ENCODE data around the gene GALNT13.

The GALNT13 gene

DNA sequence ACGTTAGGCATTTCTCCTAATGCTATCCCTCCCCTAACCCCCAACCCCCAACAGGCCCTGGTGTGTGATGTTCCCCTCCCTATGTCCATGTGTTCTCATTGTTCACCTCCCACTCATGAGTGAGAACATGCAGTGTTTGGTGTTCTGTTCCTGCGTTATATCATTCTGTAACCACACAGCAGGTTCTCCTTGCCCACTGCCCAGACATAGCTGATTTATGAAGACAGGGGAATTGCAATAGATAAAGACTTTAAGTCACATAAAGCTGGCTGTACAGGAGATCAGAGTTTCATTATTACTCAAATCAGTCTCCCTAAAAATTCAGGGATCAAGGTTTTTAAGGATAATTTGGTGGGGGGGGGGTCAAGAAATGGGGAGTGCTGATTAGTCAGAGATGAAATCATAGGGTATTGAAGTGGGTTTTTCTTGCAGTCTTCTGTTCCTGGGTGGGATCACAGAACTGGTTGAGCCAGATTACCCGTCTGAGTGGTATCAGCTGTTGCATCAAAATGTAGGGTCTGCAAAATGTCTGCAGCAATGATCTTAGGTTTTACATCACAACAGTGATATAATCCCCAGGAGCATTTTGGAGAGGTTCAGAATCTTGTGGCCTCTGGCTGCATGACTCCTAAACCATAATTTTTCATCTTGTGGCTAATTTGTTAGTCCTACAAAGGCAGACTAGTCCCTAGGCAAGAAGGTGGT lies 434.7 kb downstream of the GALNT13 start:
- DNase-seq (ENCODE audit: low spot score) = peak; percentile 11

DNA sequence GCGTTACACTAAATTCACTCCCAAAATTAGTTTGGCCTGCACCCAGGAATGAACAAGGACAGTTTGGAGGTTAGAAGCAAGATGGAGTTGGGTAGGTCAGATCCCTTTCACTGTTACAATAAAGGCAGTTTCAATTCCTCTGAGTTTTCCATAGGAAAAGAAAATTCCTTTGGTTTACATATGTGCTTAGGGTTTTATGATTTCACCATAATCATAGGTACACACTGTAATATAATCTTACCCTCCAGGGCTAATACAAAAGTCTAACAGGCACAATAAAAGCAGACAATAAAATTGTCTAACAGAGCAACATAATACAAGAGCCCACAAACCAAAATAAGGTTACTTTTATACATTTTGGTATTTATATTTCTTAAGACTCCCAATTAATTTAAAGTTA lies 435.3 kb downstream of the GALNT13 start:
- DNase-seq (ENCODE audit: low spot score) = no peak

DNA sequence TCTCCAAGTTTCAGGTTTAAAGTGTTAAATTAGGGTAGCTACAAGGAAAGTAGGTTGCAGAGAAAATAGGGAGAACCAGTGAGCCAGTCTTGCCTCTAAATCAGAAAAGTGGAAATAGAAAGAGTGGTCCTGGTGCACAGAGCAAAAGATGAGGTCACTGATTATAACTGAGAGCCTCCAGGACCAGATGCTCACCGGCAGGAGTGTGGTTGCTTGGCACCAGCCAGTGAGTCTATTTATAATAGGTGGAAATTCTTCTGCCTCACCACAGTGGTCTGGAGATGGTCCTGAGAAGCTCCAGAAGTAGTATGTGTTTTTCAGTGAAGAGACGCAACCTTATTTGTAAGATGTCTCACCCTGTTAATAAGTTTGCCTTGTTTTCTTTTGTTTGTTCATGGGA lies 452.9 kb downstream of the GALNT13 start:
- DNase-seq (ENCODE audit: low spot score) = no peak

DNA sequence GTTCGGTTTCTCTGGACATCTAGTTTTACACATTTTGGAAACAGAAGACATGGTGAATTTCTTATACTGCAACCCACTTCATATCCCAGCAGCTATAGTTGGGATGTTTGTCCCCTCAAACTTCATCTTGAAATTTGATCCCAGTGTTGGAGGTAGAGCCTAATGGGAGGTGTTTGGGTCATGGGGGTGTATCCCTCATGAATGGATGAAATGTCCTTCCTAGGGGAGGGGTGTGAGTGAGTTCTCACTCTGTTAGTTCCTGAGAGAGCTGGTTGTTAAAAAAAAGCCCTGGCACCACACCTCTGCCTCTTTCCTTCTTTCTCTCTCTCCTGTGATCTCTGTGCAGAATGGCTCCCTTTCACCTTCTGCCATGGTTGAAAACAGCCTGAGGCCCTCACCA lies 457.8 kb downstream of the GALNT13 start:
- DNase-seq (ENCODE audit: low spot score) = no peak

DNA sequence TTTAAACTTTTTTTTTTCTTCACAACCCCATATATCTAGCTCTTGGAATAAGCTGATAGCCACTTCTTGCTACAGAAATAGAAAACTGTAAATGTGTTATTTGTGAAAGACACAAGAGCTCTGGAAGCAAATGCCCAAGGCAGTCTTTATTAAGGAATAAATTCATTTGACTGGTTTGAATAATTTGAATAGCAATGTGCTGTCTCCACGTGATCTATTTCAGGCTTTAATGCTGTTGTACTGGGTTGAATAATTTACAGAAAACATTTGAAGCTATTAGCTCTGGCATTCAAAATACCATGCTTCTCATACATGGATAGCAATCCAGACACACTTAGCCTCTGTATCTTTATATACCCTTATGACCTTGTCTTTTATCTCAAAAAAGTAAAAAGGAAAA lies 460.1 kb downstream of the GALNT13 start:
- DNase-seq (ENCODE audit: low spot score) = no peak

DNA sequence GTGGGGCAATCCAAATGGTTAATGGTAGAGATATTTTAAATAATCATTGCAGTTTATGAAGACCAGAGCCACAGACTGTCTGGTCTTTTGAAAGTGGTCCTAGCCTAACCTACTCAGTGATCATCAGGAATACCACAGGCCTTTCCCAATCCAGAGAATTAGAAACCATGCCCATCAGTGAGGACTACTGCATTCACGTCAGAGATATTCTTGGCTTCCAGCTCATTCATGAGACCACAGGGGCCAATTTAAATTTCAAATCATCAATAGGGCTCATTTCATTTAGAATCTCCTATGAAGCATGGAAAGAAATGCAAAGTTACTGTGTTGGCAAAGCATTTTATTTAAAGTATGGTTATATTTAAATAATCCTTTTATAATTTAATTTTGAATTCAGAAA lies 464.5 kb downstream of the GALNT13 start:
- no peak for DNase-seq (ENCODE audit: low spot score)

DNA sequence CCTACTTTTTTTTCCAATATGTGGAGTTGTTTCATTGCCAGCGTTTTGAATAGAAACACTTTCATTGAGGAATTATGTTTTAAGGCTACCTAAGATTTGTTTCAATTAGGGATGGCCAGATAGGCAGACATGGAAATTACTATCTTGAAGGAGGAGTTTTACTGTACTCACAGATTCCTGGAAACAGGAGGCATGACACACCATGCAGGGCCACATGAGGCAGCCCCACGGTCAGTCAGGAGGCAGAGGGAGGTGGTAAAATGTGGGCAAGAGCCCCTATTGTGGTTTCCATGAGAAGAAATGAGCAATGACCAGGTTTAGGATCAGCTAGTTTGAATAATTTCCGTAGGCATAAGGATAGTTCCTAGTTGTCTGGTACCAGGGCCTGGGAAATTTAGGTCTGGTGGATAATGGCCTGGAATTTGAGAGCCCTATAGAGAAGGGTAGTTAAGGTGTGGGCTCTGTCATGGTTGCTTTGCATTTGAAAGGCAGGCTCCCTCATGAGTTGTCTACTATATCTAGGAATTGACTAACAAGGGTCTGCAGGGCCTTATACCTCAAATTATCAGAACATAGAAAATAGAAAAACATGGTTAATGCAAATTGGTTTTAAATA lies 466.7 kb downstream of the GALNT13 start:
- no peak for DNase-seq (ENCODE audit: low spot score)

DNA sequence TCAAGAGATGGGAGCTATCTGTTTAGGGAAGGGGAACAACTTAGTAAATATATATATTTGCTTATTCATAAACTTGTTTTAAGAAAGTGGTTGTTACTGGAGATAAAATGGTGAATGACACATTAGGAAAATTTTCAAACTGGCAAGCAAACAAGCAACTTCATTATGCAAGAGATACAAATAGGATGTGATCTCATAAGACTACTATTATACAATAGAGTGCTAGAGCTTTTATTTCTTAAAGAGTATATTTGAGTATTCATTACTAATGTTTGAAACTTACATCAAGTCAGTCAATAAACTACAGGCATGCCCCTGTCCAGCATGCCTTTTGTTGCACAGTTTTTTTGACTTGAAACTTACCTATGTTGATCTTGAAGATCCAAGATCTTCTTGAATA lies 471.6 kb downstream of the GALNT13 start:
- DNase-seq (ENCODE audit: low spot score) = no peak

DNA sequence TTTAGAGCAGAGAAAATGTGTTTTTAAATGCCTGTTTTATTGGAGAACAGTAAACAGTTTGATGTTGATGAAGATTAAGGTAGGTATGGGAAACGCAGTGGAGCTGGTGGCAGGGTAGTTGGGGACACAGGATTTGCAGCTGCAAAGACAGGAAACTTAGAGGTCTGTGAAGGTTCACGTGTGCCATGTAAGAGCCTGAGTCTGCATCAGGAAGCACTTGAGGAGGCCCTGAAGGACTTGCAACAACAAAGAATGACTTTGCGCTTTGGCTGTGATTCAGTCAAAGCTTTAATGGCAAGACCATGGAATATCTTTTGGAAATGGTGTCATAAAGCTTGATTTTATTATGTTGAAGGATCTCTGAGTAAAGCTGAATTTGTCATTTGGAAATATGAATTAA lies 479.2 kb downstream of the GALNT13 start:
- DNase-seq (ENCODE audit: low spot score) = no peak

DNA sequence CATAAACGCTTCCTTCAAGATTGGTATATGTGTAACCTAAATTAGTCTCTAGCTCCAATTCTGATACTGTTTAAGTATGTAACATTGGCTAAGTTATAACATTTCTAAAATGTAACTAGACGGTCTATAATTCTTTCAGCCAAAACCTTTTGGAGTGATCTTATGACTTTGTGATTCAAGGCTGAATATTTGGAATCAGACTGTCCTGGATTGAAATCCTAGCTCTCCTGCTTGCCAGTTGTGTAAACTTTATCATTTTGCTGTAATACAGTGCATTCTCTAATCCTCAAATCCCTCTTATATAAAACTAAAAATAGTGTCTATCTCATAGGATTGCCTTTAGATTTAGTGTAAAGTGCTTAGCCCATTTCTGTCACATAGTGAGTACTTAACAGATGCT lies 489.6 kb downstream of the GALNT13 start:
- no peak for DNase-seq (ENCODE audit: low spot score)

DNA sequence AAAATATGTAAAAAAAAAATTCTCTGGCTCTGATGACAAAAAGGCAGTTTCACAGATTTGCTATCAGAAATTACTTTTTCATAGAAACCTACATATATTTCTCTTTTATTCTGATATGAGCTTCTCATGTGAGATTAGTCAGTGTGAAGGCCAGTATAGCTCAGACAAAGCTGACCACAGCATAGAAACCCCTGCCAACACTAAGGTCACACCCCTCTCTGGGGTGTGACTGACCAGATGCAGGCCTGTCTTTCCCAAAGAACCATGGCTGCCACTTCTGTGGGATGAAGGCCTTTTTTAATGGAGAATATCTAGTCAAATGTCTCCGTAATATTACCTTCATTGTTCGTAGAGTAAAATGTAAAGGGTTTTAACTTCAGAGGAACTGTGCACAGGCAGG lies 496.4 kb downstream of the GALNT13 start:
- no peak for DNase-seq (ENCODE audit: low spot score)

DNA sequence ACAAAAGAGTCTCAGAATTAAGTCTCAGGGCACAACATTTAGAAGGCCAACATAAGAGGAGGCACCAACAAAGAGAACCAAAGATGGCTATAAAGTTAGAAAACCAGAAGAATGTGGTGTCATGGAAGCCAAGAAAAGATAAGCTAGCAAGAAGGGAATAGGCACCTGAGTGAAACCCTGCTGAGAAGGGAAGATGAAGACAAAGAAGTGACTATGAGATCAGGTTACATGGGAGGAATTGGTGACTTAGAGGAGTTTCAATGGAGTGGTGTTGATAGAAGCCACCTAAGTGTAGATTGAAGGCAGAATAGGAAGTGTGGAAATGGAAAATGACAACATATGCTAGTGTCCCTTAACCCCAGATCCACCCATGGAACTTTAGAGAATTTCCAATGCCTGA lies 499.2 kb downstream of the GALNT13 start:
- DNase-seq (ENCODE audit: low spot score) = no peak

DNA sequence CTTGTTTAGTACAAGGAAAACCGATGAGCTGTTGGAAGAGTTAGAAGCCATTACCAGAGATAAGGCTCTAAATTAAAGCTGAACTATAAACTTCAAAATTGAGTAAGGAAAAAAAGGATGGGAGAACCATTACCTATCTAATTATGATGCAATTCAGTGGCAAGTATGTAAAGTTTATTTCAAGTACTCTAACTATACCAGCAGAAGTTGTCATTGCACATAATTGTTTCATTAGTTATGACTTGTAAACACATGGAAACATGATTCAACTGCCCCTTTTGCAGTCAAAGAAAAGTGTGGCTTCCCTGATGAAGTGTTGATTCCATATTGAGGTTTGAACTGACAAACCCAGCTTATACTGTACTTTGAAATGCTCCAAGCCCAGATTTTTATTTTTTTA lies 502.7 kb downstream of the GALNT13 start:
- DNase-seq (ENCODE audit: low spot score) = no peak

DNA sequence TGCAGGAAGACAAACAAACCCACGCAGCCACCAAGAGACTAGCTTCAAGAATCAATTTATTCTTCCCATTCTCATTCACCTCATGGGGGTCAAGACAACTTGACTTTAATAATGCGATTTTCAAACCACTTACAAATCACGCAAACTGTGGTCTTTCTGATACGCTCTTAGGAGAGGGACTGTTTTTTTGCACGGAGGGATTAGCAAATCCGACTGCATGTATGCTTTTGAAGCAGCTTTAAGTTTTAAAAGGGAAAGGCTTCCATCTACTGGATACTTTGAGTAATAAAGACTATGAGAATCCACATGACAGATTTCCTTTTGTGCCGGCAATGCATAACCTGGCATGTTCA lies 503.8 kb downstream of the GALNT13 start:
- peak; percentile 71 for DNase-seq (ENCODE audit: low spot score)

DNA sequence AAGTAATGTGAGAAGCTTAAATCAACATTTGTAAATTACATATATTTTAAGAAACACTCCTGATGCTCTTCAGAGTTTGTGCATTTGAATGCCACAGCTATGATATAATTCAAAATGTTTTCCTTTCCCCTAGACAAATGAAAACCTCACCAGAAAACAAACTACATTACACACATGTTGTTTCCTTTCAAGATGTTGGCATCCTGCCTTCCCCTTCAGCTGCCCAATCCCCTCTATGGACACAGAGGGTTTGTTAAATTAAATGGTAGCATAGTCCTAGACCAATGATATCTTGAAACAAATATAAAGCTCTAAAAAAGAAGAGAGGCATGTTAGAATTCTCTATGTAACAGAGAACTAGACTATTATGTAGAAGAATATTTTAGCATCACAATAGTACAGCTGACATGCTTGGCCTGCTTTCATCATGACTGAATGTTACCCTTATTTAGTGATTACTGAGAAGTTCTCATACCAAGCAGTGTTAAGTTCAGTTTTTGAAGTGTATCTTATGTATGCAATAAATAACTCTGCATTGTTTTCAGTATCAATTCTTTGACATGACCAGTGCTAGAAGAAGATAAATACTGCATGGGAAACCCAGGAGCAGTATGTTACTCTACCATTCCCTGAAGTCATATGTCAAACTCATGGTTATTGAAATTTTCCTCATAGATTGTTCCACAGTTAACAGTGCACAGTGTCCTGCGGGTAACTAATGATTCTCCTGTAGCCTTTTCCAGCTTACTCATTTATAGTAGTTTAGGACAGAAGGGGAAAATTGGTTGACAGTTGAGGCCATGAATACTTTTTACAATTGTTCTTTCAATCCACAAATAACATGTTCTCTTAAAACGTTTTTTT lies 510.4 kb downstream of the GALNT13 start:
- no peak for DNase-seq (ENCODE audit: low spot score)

DNA sequence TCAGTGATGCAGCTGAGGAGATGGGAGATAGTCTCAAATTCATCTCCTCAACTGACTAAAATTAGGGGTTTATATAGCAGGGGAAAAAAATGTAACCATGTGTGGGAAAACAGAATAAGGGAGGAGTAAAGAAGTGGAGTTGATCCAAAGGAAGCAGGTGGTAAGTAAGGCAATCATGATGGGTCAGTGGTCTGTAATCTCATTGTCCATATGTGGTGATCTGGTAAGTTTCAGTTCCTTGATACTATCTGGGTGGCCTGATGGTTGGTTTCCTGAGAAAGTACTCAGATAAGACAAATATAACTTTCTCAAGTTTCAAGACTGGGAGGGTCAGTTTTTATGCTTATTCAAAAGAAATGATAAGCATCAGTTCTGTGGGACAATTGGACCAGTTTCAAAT lies 514.5 kb downstream of the GALNT13 start:
- no peak for DNase-seq (ENCODE audit: low spot score)

DNA sequence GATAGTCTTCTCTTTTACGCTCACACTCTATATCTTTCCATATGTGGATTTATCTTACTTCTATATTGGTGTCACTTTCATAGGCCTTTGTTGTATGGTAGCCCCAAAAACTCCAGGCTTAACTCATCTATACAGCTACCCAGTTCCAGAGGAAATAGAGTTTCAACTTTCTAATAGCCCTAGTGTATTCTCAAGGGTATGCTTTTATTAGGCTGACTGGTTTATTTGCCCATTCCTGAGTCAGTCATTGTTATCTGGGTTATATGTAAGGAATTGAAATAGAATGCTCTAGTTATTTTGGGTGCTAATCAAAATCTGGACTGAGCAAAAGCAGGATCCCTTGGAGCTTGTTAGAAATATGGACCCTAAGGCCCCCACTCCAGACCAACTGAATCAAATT lies 519.3 kb downstream of the GALNT13 start:
- DNase-seq (ENCODE audit: low spot score) = no peak

DNA sequence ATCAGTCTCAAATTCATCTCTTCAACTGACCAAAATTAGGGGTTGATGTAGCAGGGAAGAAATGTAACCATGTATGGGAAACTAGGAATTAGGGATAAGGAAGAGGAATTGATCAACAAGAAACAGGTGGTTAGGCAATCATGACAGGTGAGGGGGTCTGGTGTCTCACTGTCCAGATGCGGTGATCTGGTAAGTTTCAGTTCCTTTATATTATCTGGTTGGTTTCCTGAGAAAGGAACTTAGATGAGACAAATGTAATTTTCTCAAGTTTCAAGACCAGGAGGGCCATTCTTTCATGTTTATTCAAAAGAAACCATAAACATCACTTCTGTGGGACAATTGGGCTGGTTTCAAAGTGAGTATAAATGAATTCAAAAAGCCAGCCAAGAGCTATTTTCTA lies 520.5 kb downstream of the GALNT13 start:
- no peak for DNase-seq (ENCODE audit: low spot score)

DNA sequence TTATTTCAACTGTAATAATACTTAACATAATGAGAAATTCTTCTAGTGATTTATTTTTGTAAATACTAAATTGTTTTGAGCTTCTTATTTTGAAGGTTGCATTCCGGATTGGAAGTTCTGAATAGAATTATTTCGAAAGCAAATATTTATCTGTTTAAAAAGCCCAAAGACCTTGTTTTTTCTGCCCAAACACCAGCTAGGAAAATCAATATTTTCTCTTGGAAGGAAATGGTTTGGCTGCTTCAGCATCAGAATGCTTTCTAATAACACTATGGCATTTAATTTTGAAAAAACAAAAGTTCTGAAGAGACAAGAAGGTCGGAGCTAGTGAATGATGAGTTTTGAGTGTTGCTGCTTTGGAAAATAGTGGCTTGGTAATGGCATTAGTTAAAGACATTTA lies 522.9 kb downstream of the GALNT13 start:
- no peak for DNase-seq (ENCODE audit: low spot score)

DNA sequence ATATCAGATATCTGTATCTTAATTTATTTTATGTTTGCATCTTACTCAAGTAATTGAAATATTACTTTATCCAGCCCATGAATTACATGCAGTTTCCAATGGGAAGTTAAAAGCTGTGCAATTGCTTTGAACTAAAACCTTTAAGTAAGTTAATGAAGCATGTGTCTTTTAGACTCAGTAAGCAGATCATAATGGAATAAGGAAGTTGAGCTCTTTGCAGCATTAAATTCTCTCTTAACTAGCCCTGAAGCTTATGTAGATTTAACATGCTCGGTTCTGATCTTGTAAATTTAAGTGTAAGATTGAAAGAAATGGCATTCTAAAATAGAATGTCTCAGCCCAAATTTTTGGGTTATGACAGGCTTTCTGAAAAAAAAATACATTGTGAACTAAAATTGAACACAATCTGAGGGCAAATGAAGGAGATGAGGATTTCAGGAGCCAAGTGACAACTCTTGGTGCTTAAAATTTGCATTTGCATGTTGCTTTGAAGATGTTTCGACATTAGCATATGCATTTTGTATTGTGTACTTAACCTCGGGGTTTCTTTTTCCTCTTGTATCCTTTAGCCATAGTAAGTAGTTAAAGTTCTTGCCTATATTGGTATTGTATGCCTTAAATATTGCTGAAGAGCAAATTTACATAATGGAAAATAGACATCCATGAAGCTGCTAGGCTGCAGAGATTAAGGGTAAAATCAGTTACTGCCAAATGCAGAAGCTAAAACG lies 529.0 kb downstream of the GALNT13 start:
- DNase-seq (ENCODE audit: low spot score) = no peak

DNA sequence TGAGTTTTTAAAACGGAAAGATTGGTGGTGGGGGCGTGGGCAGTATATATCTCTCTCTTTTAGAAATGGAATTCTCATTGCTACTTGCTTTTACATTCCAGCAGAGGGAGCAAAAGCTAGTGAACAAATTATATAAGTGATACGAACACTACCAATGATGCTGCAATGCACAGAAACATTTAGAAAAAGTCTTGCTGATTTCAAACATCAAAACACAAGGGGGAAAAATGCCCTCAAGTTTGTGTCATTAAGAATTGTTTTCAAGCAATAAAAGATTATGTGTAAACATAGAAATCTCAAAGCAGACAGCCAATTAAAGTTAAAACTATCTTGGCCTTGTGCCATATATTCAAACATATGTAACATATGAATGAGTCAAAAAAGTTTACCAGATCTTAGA lies 530.5 kb downstream of the GALNT13 start:
- peak; percentile 26 for DNase-seq (ENCODE audit: low spot score)

DNA sequence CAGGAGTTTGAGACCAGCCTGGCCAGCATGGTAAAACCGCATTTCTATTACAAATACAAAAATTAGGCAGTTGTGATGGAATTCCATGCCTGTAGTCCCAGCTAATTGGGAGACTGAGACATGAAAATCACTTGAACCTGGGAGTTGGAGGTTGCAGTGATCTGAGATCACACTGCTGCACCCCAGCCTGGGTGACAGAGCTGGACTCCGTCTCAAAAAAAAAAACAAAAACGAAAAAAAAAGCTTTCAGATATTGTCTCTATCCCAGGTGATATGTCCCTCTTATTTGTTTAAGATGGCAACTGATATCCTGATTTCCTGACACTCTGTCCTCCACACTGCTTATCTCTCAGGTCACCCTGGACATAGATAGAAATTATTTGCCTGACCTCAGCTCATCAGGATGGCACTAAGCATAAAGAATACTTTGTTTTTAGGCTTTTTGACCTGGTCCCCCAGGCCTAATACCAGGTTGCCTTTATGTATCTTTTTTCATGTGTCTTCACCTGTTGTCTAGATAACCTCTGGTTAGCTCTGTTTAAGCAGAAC lies 531.6 kb downstream of the GALNT13 start:
- DNase-seq (ENCODE audit: low spot score) = no peak

Data from Ammon's horn (tissue), 1 donor.